ES-I3 (cell line): ENCODE data around the gene RITA1.

Experiments used
- H3K36me3 ChIP-seq: 2 replicates; pipeline ENCODE4 v1.6.1; 2013; ENCODE audit warnings: mild to moderate bottlenecking, low read length, control low read depth, moderate library complexity; ENCODE audit not compliant: insufficient read depth
- H3K4me1 ChIP-seq: 2 replicates; pipeline ENCODE4 v1.6.1; 2013; ENCODE audit warnings: mild to moderate bottlenecking, control low read depth, low read length; ENCODE audit not compliant: insufficient read depth
- H3K9ac ChIP-seq: 2 replicates; pipeline ENCODE4 v1.6.1; 2013; ENCODE audit warnings: low read depth, mild to moderate bottlenecking, low read length, moderate library complexity
- H3K9me3 ChIP-seq: 2 replicates; pipeline ENCODE4 v1.6.1; 2013; ENCODE audit warnings: mild to moderate bottlenecking, low read length, moderate library complexity; ENCODE audit not compliant: control insufficient read depth, insufficient read depth

The RITA1 gene

GRCh38 chr12:113232089-113232839 is 46.7 kb downstream of the RITA1 start:
- H3K9me3 ChIP-seq, result peaks cover 4% of the 10 kb centered on the region; the same call in 1 of the 2 replicates
- H3K9ac ChIP-seq, result no peak overlapping the region
- H3K4me1 ChIP-seq, result peaks cover 26% of the 10 kb centered on the region
- H3K36me3 ChIP-seq, result peaks cover 20% of the 10 kb centered on the region

GRCh38 chr12:113232840-113233585 is 47.5 kb downstream of the RITA1 start:
- Histone ChIP-seq H3K4me1 (peaks cover 26% of the 10 kb centered on the region), H3K9me3 (peaks cover 4% of the 10 kb centered on the region; the same call in 1 of the 2 replicates), H3K9ac (no peak overlapping the region), H3K36me3 (peaks cover 20% of the 10 kb centered on the region)

- no peak overlapping the region for H3K9ac ChIP-seq
- peaks cover 4% of the 10 kb centered on the region; the same call in 1 of the 2 replicates for H3K9me3 ChIP-seq
- peaks cover 16% of the 10 kb centered on the region for H3K36me3 ChIP-seq
- peaks cover 26% of the 10 kb centered on the region for H3K4me1 ChIP-seq
These were observed 48.4 kb downstream of the RITA1 start for GRCh38 chr12:113233967-113234366.

- Histone ChIP-seq H3K36me3 (peaks cover 16% of the 10 kb centered on the region), H3K4me1 (peaks cover 26% of the 10 kb centered on the region), H3K9me3 (peaks cover 4% of the 10 kb centered on the region; the same call in 1 of the 2 replicates), H3K9ac (no peak overlapping the region)
These were observed 49.0 kb downstream of the RITA1 start for GRCh38 chr12:113234483-113234882.

- no peak overlapping the region for H3K9ac ChIP-seq
- peaks cover 26% of the 10 kb centered on the region for H3K4me1 ChIP-seq
- peaks cover 4% of the 10 kb centered on the region; the same call in 1 of the 2 replicates for H3K9me3 ChIP-seq
- H3K36me3 ChIP-seq, result peaks cover 9% of the 10 kb centered on the region
These were observed 50.5 kb downstream of the RITA1 start for GRCh38 chr12:113235976-113236375.

- Histone ChIP-seq H3K9me3 (no peaks in the 10 kb centered on the region), H3K36me3 (peaks cover 3% of the 10 kb centered on the region), H3K4me1 (peaks cover 20% of the 10 kb centered on the region), H3K9ac (no peak overlapping the region)
These were observed 51.2 kb downstream of the RITA1 start for GRCh38 chr12:113236539-113237399.

GRCh38 chr12:113237748-113238147 is 52.2 kb downstream of the RITA1 start:
- H3K9me3 ChIP-seq, result no peaks in the 10 kb centered on the region
- H3K36me3 ChIP-seq, result peaks cover 3% of the 10 kb centered on the region
- no peak overlapping the region for H3K9ac ChIP-seq
- peaks cover 11% of the 10 kb centered on the region for H3K4me1 ChIP-seq

GRCh38 chr12:113238309-113238708 is 52.8 kb downstream of the RITA1 start:
- Histone ChIP-seq H3K4me1 (peaks cover 5% of the 10 kb centered on the region; the same call in 1 of the 2 replicates), H3K9ac (no peak overlapping the region), H3K9me3 (no peaks in the 10 kb centered on the region), H3K36me3 (peaks cover 3% of the 10 kb centered on the region)

- no peak overlapping the region for H3K9ac ChIP-seq
- peaks cover 3% of the 10 kb centered on the region for H3K36me3 ChIP-seq
- H3K4me1 ChIP-seq, result no peaks in the 10 kb centered on the region
- no peaks in the 10 kb centered on the region for H3K9me3 ChIP-seq
These were observed 53.8 kb downstream of the RITA1 start for GRCh38 chr12:113239288-113239771.

GRCh38 chr12:113239811-113240331 is 54.4 kb downstream of the RITA1 start:
- Histone ChIP-seq H3K4me1 (peaks cover 2% of the 10 kb centered on the region; the same call in 1 of the 2 replicates), H3K36me3 (peaks cover 3% of the 10 kb centered on the region), H3K9me3 (no peaks in the 10 kb centered on the region), H3K9ac (no peak overlapping the region)

- Histone ChIP-seq H3K4me1 (peaks cover 3% of the 10 kb centered on the region; the same call in 1 of the 2 replicates), H3K9me3 (no peaks in the 10 kb centered on the region), H3K36me3 (no peaks in the 10 kb centered on the region), H3K9ac (no peak overlapping the region)
These were observed 54.9 kb downstream of the RITA1 start for GRCh38 chr12:113240395-113240794.

GRCh38 chr12:113241191-113242025 is 55.9 kb downstream of the RITA1 start:
- peaks cover 12% of the 10 kb centered on the region for H3K4me1 ChIP-seq
- H3K36me3 ChIP-seq, result no peaks in the 10 kb centered on the region
- H3K9ac ChIP-seq, result no peak overlapping the region

More at GRCh38 chr12:113241191-113242025, 55.9 kb downstream of the RITA1 start:
- H3K9me3 ChIP-seq, result no peaks in the 10 kb centered on the region
